HG03097 (cell line): ENCODE results near the gene RHOC.

ENCODE experiments used
- ATAC-seq: cut with Tn5 transposase; IDR thresholded peaks from one replicate; pipeline ENCODE4 v1.9.1; 2021; ENCODE audit not compliant: unreplicated experiment, low FRiP score

Gene RHOC

DNA sequence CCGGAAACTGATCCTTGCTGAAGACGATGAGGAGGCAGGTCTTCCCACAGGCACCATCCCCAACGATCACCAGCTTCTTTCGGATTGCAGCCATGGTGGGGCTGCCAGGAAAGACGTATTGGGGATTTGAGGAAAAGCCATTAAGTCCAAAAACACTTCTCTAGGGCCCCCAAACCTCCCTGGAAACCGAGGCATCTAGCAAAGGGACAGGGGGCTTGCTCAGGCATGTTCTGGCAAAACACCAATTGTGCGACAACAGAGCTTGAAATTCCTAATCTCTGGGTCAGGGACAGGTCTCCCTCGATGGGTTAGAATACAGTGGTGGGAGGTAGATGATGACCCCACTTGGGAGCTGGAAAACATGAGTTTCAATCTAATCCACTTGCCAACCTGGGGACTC is 3.2 kb downstream of the RHOC start:
- no peak for ATAC-seq

DNA sequence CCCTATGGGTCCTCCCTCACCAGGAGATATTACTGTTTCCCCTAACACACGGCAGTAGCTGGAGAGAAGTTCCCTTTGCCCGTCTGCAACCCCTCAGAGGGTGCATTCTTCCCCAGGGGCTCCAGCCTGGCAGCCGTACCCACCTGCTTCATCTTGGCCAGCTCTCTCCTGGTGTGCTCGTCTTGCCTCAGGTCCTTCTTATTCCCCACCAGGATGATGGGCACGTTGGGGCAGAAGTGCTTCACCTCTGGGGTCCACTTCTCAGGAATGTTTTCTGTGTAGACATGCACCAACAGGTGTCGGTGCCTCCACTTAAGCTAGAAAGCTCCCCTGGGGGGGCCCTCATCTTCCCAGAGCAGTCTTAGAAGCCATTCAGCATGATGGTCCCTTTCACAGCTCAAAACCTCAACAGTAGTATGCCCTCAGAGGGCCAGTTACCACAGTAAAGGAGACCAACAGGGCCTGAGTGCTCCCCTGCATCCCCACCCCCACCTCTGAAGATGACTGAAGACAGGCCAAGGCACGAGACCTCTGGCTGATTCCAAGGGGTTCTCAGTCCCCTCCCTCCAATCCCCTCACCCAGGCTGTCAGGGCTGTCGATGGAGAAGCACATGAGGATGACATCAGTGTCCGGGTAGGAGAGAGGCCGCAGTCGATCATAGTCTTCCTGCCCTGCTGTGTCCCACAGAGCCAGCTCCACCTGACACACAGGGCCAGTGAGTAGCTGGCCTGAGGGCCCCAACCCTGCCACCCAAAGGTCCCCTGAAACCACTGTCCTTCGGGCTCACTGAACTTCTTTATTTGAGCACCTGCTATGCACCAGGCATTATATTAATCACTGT is 4.3 kb downstream of the RHOC start:
- ATAC-seq, result no peak

DNA sequence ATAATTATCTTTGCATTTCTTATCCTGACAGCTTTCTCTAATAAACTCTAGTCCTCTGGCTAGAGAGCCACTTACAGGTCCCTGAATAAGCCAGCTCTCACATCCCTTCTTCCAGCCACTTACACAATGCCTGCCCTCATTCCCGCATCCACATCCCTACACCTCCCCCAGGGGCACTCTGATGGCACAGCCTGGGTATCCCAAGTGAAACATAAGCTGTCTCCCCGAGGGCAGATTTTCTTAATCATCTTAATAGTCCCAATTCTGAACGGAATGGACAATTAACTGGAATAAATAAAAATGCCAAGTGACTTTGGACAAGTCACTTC is 4.9 kb downstream of the RHOC start:
- no peak for ATAC-seq

DNA sequence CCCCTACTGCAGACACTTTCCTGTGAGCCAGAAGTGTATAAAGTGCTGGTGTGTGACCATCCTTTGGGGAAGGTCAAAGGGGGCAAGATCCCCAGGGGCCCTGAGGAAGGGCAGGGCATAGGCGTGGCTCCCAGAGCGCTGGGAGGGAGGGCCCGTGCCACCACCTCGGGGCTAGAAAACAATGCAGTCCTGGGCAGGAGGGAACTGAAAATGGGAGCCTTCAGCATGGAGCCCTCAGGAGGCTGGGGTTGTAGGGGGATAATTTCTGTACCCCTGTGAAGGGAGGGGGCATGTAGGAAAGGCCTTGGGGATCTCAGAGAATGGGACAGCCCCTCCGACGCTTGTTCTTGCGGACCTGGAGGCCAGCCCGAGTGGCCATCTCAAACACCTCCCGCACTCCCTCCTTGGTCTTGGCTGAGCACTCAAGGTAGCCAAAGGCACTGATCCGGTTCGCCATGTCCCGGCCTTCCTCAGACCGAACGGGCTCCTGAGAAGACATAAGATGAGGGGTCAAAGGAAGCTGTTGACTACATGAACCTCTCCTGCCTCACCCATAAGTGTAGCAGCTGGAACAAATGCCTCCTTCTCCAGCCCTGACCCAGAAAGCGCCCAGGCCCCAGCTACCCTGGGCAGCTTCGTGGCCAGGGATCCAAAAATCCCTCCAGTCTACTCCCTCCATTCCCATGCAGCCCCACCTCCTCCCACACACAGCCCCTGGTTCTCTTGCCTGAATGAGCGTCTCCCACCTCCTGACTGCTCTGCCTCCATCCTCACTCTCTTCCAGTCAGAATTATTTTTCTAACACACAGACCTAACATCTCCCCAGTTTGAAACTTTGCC is 5.5 kb downstream of the RHOC start:
- ATAC-seq, result no peak

DNA sequence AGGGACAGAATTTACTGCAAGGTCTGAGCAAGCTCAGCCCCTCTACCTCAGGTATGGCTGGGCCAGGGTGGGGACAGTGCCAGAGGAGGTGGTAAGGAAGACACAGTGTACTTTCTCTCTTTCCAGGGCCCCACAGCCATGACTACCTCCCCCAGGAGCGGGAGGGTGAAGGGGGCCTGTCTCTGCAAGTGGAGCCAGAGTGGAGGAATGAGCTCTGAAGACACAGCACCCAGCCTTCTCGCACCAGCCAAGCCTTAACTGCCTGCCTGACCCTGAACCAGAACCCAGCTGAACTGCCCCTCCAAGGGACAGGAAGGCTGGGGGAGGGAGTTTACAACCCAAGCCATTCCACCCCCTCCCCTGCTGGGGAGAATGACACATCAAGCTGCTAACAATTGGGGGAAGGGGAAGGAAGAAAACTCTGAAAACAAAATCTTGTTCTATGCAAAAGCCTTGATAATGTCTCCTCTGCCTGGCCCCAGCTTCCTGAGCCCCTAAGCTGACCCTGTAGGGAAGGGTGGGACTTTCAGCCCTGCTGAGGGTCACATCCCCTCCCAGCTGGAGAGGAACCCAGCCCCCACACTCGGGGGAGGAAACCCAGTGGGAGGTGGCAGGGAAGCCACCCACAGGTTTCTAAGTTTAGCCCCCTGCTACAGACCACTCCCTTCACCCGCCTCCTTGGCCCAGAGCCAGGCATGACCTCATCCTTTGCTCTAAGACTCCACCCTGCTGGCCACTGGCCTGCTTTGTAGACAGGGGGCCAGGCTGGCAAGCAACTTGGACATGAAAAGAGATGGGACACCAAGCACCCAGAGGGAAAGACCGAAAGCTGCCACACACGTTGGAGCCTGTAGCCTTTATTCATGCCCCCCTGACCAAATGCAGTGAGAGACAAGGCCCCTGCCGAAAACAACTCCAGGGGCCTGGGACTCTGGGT is 6.4 kb downstream of the RHOC start:
- peak; percentile 36 for ATAC-seq

DNA sequence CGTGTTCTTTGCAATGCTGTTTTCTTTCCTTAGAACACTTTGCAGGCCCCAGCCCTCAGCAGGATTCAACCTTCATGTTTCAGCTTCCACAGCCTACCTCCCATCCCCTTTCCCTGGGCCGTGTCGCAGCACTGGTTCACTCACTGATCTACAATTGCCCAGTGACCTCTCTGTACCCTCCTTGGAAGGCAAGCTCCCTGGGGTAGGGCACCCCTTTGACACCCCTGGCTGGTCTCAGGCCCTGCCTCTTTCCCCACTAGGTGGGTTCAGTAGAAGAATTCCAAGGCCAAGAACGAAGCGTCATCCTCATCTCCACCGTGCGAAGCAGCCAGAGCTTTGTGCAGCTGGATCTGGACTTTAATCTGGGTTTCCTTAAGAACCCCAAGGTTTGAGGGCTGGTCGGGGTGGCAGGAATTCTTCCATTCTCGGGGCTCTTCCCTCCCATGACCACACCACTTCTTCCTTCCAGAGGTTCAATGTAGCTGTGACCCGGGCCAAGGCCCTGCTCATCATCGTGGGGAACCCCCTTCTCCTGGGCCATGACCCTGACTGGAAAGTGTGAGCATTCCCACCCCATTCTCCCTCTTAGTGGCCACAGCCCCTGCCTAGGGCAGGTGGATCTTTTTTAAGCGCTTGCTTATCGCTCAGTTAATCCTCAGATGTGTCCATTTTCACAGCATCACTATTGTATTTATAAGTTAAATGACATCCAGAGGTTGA is 7.3 kb downstream of the RHOC start:
- ATAC-seq, result no peak

DNA sequence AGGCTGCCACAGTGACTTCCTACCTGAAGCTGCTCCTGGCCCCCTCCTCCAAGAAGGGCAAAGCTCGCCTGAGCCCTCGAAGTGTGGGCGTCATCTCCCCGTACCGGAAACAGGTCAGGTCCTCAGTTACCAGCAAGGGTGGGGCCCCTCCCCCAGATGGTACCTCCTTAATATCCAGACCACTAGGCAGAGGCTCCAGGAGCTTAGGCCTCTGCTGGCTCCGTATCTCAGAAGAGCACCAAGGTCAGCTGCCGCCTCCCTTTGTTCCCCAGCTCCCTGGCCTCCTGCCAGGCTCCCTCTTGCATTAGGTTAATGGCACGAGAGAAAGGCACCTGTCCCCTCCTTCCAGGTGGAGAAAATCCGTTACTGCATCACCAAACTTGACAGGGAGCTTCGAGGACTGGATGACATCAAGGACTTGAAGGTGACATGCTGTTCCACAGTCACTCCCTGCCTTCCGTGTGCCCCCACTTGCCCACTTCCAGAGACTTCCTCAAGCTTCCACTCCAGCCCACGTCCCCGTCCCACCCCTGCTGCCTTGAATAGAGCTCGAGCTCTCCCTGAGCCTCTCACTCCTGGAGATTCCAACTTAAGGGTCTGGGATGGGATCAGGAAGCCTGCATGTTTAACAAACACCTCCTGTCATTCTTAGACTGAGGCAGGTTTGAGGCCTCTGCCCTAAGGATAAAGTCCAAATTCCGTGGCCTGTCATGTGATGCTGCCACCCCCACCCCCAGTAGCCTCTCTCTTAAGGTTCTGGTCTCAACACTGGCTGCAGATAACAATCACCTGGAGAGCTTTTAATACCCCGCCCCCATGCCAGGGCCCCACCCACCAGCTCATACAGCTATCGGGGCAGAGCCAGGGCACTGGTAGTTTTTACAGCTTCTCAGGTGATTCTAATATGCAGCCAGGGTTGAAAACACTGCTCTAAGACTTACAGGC is 8.3 kb downstream of the RHOC start:
- no peak for ATAC-seq

DNA sequence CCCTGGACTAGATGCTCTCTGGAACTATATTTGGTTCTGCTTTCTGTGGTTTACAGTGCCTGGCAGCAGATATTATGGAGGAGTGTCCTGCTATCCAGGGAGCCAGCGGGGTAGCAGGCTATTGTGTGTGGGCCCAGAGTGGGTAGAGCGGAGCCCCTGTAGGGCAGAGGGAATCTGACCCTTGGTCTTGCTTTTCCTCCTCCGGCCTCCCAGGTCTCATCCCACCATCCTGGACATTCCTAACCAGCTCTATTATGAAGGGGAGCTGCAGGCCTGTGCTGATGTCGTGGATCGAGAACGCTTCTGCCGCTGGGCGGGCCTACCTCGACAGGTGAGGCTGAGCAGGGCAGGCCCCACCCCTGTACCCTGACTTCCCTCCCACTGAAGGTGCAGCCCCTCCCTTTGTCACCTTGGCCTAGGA is 9.1 kb downstream of the RHOC start:
- ATAC-seq, result no peak

DNA sequence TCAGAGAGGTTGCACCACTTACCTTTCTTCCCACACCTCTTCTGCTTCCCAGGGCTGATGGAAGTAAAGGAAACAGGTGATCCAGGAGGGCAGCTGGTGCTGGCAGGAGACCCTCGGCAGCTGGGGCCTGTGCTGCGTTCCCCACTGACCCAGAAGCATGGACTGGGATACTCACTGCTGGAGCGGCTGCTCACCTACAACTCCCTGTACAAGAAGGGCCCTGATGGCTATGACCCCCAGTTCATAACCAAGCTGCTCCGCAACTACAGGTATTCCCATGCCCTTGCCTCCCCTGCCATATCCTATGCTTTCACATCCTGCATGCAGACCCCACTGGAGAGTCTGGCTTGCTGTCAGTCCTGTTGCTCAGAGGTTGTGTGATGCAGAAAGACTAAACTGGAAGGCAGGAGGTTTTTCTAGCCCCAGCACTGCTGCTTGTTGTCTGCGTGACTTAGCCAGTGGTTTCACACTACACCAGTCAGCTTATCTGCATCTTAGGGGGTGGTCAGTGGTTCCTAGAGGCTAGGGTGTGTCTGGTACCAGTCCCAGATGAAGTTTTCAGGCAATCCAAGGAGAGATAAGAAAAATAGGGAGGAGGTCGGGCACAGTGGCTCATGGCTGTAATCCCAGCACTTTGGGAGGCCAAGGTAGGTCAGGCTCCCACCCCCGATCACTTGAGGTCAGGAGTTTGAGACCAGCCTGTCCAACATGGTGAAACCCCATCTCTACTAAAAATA is 10.2 kb downstream of the RHOC start:
- ATAC-seq, result no peak

DNA sequence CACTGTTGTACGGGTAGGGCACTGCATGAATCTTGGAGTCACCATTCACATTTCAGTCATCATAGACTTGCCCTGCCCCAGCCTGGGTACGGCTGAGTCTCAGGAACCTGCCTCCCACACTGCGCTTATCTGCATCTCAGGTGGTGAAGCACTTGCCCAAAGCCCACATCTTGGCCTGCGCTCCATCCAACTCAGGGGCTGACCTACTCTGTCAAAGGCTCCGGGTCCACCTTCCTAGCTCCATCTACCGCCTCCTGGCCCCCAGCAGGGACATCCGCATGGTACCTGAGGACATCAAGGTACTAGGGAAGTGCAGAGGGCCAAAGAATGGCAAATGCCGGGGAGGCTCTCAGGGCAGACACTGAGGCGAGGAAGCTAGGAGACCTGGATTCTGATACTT is 11.7 kb downstream of the RHOC start:
- no peak for ATAC-seq

DNA sequence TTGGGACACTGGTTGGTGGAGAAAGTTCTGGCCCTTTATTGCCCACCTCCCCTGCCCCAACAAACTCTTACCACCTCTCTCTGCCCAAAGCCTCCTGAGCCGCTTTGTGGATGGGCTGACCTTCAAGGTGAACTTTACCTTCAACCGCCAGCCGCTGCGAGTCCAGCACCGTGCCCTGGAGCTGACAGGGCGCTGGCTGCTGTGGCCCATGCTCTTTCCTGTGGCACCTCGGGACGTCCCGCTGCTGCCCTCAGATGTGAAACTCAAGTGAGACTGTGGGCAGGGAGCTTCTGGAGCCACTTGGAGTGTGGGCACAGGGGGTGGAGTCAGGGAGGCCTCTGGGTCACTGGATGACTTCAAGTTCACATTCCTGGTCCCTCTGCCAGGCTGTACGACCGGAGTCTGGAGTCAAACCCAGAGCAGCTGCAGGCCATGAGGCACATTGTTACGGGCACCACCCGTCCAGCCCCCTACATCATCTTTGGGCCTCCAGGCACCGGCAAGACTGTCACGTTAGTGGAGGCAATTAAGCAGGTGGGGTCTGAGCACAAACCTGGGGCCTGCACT is 12.5 kb downstream of the RHOC start:
- no peak for ATAC-seq

DNA sequence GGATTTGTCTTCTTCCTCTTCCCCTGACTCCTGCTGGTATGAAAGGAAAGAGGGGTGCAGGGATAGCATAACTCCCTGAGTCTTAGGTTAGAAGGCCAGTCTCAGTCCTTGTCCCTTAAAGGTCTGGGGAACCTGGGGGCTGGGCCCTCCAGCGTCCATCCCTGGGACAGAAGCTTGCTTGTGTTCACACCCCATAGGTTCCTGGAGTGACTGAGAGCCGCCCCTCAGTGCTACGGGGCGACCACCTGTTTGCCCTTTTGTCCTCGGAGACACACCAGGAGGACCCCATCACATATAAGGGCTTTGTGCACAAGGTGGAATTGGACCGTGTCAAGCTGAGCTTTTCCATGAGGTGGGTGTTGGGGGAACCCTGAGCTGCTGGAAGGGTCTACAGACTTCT is 13.1 kb downstream of the RHOC start:
- ATAC-seq, result no peak

DNA sequence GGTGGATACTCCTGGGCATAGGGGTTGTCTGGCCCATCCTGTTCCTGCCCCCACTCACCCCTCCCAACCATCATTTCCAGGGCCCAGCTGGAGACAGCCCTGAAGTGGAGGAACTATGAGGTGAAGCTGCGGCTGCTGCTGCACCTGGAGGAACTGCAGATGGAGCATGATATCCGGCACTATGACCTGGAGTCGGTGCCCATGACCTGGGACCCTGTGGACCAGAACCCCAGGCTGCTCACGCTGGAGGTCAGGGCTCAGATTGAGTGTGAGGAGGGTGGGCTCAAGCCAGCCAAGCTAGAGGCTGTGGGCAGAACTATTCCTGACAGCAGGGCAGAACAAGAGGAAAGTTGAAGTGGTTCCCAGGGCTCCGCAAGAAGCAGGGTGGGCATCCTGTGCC is 14.2 kb downstream of the RHOC start:
- no peak for ATAC-seq

DNA sequence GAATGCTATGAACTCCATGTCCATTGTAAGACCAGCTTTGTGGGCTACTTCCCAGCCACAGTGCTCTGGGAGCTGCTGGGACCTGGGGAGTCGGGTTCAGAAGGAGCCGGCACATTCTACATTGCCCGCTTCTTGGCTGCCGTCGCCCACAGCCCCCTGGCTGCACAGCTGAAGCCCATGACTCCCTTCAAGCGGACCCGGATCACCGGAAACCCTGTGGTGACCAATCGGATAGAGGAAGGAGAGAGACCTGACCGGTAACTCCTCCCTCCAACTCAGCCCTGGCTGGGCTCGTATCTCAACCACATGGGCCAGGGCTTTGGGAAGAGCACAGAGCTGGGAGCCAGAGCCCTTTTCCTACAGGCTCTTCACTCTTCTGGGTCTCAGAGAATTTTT is 17.1 kb downstream of the RHOC start:
- no peak for ATAC-seq

DNA sequence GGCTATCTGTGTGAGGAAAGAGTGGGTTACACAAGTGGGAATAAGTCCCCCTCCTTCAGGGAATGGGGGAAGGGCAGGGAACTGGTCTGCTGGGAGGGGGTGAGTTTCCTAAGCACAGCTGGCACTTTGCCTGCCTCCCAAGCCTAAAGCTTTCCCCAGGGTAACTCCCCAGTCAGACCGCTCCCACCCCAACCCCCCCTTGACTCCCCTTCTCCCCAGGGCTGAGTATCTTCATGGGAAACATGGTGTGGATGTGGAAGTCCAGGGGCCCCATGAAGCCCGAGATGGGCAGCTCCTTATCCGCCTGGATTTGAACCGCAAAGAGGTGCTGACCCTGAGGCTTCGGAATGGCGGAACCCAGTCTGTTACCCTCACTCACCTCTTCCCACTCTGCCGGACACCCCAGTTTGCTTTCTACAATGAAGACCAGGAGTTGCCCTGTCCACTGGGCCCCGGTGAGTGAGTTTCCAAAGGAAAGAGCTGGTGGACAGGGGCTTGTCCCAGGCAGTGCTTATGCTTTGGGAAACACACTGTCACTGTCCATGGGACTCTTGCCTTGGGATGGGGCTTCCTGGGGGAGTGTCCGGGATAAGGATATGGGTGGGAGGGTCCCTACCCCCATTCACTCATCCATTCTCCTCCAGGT is 17.6 kb downstream of the RHOC start:
- ATAC-seq, result no peak

DNA sequence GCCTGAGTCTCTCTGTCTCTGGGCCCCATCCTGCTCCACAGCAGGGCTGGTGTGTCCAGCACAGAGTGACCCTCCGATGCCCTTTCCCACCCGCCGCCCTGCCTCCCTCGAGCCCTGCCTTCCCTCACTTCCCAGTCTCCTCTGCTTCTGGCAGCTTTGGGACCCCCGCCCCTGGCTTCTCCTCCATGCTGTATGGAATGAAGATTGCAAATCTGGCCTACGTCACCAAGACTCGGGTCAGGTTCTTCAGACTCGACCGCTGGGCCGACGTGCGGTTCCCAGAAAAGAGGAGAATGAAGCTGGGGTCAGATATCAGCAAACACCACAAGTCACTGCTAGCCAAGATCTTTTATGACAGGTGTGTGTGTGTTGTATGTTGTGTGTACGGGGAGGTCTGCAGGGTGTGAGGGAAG is 18.1 kb downstream of the RHOC start:
- ATAC-seq, result no peak

DNA sequence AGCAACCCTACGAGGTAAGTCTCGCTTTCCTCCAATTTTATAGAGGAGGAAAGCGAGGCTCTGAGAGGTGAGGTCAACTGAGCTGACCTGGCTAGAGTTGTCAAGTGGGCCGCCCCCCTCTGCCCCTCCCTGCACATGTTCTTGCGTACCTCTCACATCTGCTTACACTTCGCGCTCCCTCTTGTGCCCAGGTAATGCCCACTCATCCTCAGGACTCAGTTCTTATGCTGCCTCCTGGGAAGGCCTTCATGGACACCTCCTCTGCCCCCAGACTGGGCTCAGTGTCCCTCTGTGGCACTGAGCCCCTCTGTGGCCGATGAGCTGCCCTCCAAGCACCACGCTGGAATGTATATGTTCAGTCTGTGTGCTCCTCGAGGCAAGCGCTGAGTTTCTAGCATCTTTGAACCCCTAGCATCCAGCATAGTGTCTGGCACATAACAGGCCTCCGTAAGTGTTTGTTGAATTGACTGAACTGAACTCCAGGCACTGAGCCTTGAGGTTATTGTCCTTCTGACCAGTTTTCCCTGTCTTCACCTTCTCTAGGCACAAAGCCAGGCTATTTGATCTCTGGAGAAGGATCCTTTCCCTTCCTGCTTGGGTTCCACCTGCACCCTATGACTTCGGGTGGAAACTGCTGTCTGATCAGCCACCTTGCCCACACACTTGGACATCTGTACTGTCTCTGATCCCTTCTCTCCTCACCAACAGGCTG is 19.0 kb downstream of the RHOC start:
- no peak for ATAC-seq
